Sigmoid colon (tissue), 7 donors: ENCODE data around the gene MCMBP. TPM values are rescaled to one million over a fixed set of nuclear protein-coding genes. Genes with fewer than 3 reads are reported as not detected.

Experiments
- DNase-seq: peaks from one replicate; pipeline ENCODE4 v3.0.0-alpha.2; 2019
- H3K27ac ChIP-seq, 4 donors: fragments of 200-600 bp; sonication (generic); one replicate each; pipeline ENCODE4 v1.5.1; 2016 to 2019; ENCODE audit warnings: mild to moderate bottlenecking in 1 of 4
- H3K27me3 ChIP-seq, 3 donors: fragments of 200-600 bp; sonication (generic); one replicate each; pipeline ENCODE4 v1.5.1; 2019; ENCODE audit warnings: mild to moderate bottlenecking in 1 of 3
- H3K36me3 ChIP-seq, 4 donors: fragments of 200-600 bp; sonication (generic); one replicate each; pipeline ENCODE4 v1.5.1; 2016 to 2019
- H3K4me1 ChIP-seq, 4 donors: fragments of 200-600 bp; sonication (generic); one replicate each; pipeline ENCODE4 v1.5.1; 2017 to 2019
- H3K4me3 ChIP-seq, 4 donors: fragments of 200-600 bp; sonication (generic); one replicate each; pipeline ENCODE4 v1.5.1; 2017 to 2019; ENCODE audit warnings: mild to moderate bottlenecking in 2 of 4, moderate library complexity in 1 of 4
- H3K9me3 ChIP-seq, 4 donors: fragments of 200-600 bp in 3 of 4; sonication (generic) in 3 of 4; one replicate each; pipeline versions ENCODE4 v1.5.1 to v1.6.1; 2013 to 2019
- EP300 ChIP-seq, 4 donors: sonication (generic); formaldehyde crosslinking; IDR thresholded peaks; one replicate each; pipeline ENCODE4 v1.6.1; 2017; ENCODE audit warnings: antibody characterized with exemption in 4 of 4
- POLR2A ChIP-seq, 2 donors: fragments of 450-650 bp; IDR thresholded peaks; one replicate each; pipeline ENCODE4 v1.6.1; 2016; ENCODE audit warnings: antibody characterized with exemption in 2 of 2, mild to moderate bottlenecking in 2 of 2, moderate library complexity in 2 of 2
- POLR2AphosphoS5 ChIP-seq, 4 donors: sonication (generic); formaldehyde crosslinking; IDR thresholded peaks; one replicate each; pipeline ENCODE4 v1.6.1; 2017; ENCODE audit warnings: antibody characterized with exemption in 4 of 4
- WGBS, 2 donors: extraction: QIAGEN DNeasy Blood & Tissue Kit; methylation state at CpG; one replicate each; pipeline ENCODE4 v1.1.7; 2013; 5-methylcytosine and 5-hydroxymethylcytosine counted together
- intact Hi-C: fragments of 100-400 bp; cut with DNase I; formaldehyde crosslinking; loops from one replicate; pipeline ENCODE4 v1.15.1; 2023
- polyA plus RNA-seq, 3 donors: library from polyadenylated mRNA; stranded (reverse); fragments of 200-250 nt; gene quantifications; one replicate each; pipeline ENCODE4 v1.2.3, GENCODE V29; 2013
- total RNA-seq, 4 donors: library from RNA; depleted of rRNA; stranded (reverse); fragments of >200 nt; gene quantifications; one replicate each; pipeline ENCODE4 v1.1.0, GENCODE V29; 2016
- TF ChIP-seq, protein P1 (sequence below), 4 experiments: fragments of 450-650 bp in 3 of 4; fragments of 200-600 bp in 1 of 4; IDR thresholded peaks; one replicate each; pipeline ENCODE4 v1.5.1; 2016 to 2019; ENCODE audit warnings: antibody characterized with exemption in 4 of 4, mild to moderate bottlenecking in 3 of 4, moderate library complexity in 2 of 4
- donor health status: healthy with polysubstance abuse.
- donor health status: Bipolar disorder and iron deficiency.
- donor health status: healthy.

Gene MCMBP
- total and polyA plus RNA-seq, 7 donors, result 20.4 to 64.9 (median 36.8) TPM

DNA sequence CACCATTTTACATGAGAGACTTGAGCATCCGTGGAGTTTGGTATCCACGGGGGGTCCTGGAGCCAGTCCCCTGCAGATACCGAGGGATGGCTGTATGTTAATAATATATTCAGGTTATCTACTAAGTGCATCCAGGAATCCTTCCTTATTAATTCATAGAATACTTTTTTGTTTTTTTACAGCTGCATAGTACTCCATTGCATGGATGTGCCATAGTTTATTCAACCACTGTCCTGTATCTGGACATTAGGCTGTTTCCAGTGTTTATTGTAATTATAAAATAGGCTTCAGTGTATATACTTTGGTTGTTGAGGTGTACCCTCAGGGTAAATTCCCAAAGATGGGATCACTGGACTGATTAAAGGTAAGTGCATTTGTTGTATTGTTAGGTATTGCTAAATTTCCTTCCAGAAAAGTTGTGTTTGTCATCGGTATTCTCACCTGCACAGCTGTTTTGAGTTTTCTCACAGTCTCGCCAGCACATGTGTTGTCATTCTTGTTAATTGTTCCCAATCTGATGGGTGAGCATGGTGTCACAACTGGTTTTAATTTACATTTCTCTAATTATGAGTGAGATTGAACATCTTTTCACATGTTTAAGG lies 91.7 kb downstream of the MCMBP start:
- Histone ChIP-seq H3K36me3 (no peaks in the 10 kb centered on the region), H3K4me1 (peaks cover 0 to 26% (median 13%) of the 10 kb centered on the region in 4 donors), H3K4me3 (no peak overlapping the region), H3K9me3 (no peaks in the 10 kb centered on the region), H3K27ac (no peak overlapping the region), H3K27me3 (no peaks in the 10 kb centered on the region)
- no peak for DNase-seq
- intact Hi-C loops, result no loop called here
- TF ChIP-seq POLR2A (IDR thresholded peaks at IDR 0.05), result no peak
- TF ChIP-seq, protein P1, sequence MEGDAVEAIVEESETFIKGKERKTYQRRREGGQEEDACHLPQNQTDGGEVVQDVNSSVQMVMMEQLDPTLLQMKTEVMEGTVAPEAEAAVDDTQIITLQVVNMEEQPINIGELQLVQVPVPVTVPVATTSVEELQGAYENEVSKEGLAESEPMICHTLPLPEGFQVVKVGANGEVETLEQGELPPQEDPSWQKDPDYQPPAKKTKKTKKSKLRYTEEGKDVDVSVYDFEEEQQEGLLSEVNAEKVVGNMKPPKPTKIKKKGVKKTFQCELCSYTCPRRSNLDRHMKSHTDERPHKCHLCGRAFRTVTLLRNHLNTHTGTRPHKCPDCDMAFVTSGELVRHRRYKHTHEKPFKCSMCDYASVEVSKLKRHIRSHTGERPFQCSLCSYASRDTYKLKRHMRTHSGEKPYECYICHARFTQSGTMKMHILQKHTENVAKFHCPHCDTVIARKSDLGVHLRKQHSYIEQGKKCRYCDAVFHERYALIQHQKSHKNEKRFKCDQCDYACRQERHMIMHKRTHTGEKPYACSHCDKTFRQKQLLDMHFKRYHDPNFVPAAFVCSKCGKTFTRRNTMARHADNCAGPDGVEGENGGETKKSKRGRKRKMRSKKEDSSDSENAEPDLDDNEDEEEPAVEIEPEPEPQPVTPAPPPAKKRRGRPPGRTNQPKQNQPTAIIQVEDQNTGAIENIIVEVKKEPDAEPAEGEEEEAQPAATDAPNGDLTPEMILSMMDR (IDR thresholded peaks at IDR 0.05), result no peak
- TF ChIP-seq EP300 (IDR thresholded peaks at IDR 0.05), result no peak
- no peak for TF ChIP-seq POLR2AphosphoS5 (IDR thresholded peaks at IDR 0.05)
- WGBS, 2 donors, result 96 to 98% methylated on average over 5 of the region's 5 CpGs

Other genes with a start within 250 kb of the MCMBP start
- 10 to 100 TPM; 32.9 to 62.4 (median 43.9) TPM for gene BAG3, start 221.5 kb downstream of the MCMBP start, total RNA-seq
- 10 to 100 TPM; 10.8 to 22.5 (median 16.9) TPM for gene BAG3, start 221.5 kb downstream of the MCMBP start, polyA plus RNA-seq
- 10 to 100 TPM; 16.0 to 22.2 (median 19.2) TPM for gene INPP5F, start 146.8 kb downstream of the MCMBP start, total RNA-seq
- 1 to 10 TPM; 4.4 to 7.7 (median 6.6) TPM for gene INPP5F, start 146.8 kb downstream of the MCMBP start, polyA plus RNA-seq
- 10 to 100 TPM; 17.5 to 31.4 (median 19.1) TPM for gene SEC23IP, start 19.9 kb upstream of the MCMBP start, total RNA-seq
- gene SEC23IP, start 19.9 kb upstream of the MCMBP start, polyA plus RNA-seq, result 10 to 100 TPM in 2 of 3 donors, 1 to 10 TPM in 1; 8.3 to 28.8 (median 13.4) TPM